Mammary epithelial cell (primary cell): ENCODE measurements around the gene EMILIN2.

Experiments used
- EZH2 ChIP-seq: IDR thresholded peaks from 2 replicates; pipeline ENCODE4 v1.6.1; 2012; ENCODE audit warnings: low read length, inconsistent platforms, borderline replicate concordance
- TF ChIP-seq, protein P1 (sequence below), 2 donors: IDR thresholded peaks in 1 of 2; conservative IDR thresholded peaks in 1 of 2; 2 replicates each; pipeline ENCODE4 v1.5.1; 2011 to 2012; ENCODE audit warnings: inconsistent platforms in 2 of 2, low read length in 2 of 2, mild to moderate bottlenecking in 2 of 2, control low read depth in 1 of 2, low read depth in 1 of 2; ENCODE audit not compliant: insufficient read depth in 1 of 2; ENCODE audit errors: extremely low read depth in 1 of 2

- TF ChIP-seq, protein P1, sequence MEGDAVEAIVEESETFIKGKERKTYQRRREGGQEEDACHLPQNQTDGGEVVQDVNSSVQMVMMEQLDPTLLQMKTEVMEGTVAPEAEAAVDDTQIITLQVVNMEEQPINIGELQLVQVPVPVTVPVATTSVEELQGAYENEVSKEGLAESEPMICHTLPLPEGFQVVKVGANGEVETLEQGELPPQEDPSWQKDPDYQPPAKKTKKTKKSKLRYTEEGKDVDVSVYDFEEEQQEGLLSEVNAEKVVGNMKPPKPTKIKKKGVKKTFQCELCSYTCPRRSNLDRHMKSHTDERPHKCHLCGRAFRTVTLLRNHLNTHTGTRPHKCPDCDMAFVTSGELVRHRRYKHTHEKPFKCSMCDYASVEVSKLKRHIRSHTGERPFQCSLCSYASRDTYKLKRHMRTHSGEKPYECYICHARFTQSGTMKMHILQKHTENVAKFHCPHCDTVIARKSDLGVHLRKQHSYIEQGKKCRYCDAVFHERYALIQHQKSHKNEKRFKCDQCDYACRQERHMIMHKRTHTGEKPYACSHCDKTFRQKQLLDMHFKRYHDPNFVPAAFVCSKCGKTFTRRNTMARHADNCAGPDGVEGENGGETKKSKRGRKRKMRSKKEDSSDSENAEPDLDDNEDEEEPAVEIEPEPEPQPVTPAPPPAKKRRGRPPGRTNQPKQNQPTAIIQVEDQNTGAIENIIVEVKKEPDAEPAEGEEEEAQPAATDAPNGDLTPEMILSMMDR (conservative IDR thresholded peaks at IDR 0.05 in 1 of 2, IDR thresholded peaks at IDR 0.05 in 1 of 2; ENCODE audit: extremely low read depth in 1 of 2, insufficient read depth in 1 of 2, low read depth in 1 of 2, low read length in 2 of 2): no peak
- no peak for TF ChIP-seq EZH2
These were observed 80.9 kb downstream of the EMILIN2 start for GRCh38 chr18:2927745-2928144.
